ENCODE results near the gene FURIN.

The FURIN gene

GRCh38 chr15:90840954-90841353 is 27.4 kb upstream of the FURIN start:
- TF ChIP-seq PPARA (CRISPR knock-in tag; IDR thresholded peaks at IDR 0.05; ENCODE audit: borderline replicate concordance) (no peak), ZNF8 (CRISPR knock-in tag; IDR thresholded peaks at IDR 0.05) (no peak), TSHZ2 (CRISPR knock-in tag; IDR thresholded peaks at IDR 0.05) (no peak), CREB5 (CRISPR knock-in tag; IDR thresholded peaks at IDR 0.05; ENCODE audit: low read depth) (no peak), ZFP3 (CRISPR knock-in tag; IDR thresholded peaks at IDR 0.05) (no peak), ARNTL (CRISPR knock-in tag; IDR thresholded peaks at IDR 0.05; ENCODE audit: borderline replicate concordance, low read depth) (no peak), OSR1 (CRISPR knock-in tag; IDR thresholded peaks at IDR 0.05) (no peak), TOX (CRISPR knock-in tag; IDR thresholded peaks at IDR 0.05; ENCODE audit: borderline replicate concordance) (no peak), BACH2 (CRISPR knock-in tag; IDR thresholded peaks at IDR 0.05; ENCODE audit: borderline replicate concordance) (no peak)
- ATAC-seq: no peak

- TF ChIP-seq TSHZ2 (CRISPR knock-in tag; IDR thresholded peaks at IDR 0.05) (no peak), ZFP30 (CRISPR knock-in tag; IDR thresholded peaks at IDR 0.05) (no peak), OSR1 (CRISPR knock-in tag; IDR thresholded peaks at IDR 0.05) (no peak), POU6F1 (CRISPR knock-in tag; IDR thresholded peaks at IDR 0.05; ENCODE audit: borderline replicate concordance, low read depth) (no peak), ZNF70 (CRISPR knock-in tag; IDR thresholded peaks at IDR 0.05) (no peak), CREB5 (CRISPR knock-in tag; IDR thresholded peaks at IDR 0.05; ENCODE audit: low read depth) (no peak), ESRRG (CRISPR knock-in tag; IDR thresholded peaks at IDR 0.05) (no peak), BACH2 (CRISPR knock-in tag; IDR thresholded peaks at IDR 0.05; ENCODE audit: borderline replicate concordance) (no peak), PATZ1 (CRISPR knock-in tag; IDR thresholded peaks at IDR 0.05; ENCODE audit: borderline replicate concordance) (no peak), GLIS3 (CRISPR knock-in tag; IDR thresholded peaks at IDR 0.05) (no peak), TOX (CRISPR knock-in tag; IDR thresholded peaks at IDR 0.05; ENCODE audit: borderline replicate concordance) (no peak), CSRNP3 (CRISPR knock-in tag; IDR thresholded peaks at IDR 0.05) (no peak)
- no peak; the same call in 1 of the 3 replicates for ATAC-seq
Observed at GRCh38 chr15:90844696-90845095, 23.7 kb upstream of the FURIN start.

All from SK-N-SH treated with all-trans-retinoic acid at 6 μM for 48 hours (cell line).